Measurements from ENCODE around the gene DEDD.
A peak's percentile ranks its signal among the peaks of the same experiment; 100 is the strongest.

The DEDD gene

DNA sequence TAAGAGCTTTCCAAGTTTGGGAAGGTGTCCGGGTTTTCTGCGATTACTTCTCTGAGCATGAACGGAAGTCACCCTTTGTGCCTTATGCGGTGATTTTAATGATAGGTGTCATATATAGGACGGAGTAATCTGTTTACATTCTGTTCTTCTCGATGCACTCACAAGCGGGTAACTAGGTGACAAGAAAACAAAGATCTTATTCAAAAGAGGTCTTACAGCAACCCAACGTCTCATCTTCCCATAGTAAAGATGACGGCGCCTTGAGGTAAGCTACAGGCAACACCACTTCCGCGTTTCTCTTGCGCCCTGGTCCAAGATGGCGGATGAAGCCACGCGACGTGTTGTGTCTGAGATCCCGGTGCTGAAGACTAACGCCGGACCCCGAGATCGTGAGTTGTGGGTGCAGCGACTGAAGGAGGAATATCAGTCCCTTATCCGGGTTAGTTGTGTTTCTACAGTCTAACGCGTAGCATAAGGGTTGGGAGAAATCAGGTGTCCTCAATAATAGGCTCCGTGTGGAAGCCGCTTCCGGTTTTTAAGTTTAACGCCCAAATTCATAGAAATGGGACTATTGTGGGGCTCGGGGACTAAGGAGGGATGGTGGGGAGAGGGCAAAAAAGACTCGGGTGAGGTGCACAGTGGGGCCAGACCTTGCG lies 21.3 kb upstream of the DEDD start, which contains the start of gene UFC1:
UFC1 (plus strand) TSS at position 297 of the 656 bp plus-strand sequence; CDS start at position 317, 20 bp downstream.
- H3K4me3 ChIP-seq (ENCODE audit: low read length in 2 of 2) = peak within 1 kb of the TSS; percentile 91 to 100
- H3K36me3 ChIP-seq (ENCODE audit: control insufficient read depth in 2 of 2, insufficient read depth in 2 of 2, low read length in 2 of 2) = peaks cover 5 to 17% of the 10 kb centered on the region in 2 donors
- no peaks in the 10 kb centered on the region for H3K27me3 ChIP-seq (ENCODE audit: control insufficient read depth in 2 of 2, insufficient read depth in 2 of 2, low read length in 2 of 2)
- no peaks in the 10 kb centered on the region for H3K9me3 ChIP-seq (ENCODE audit: control insufficient read depth in 2 of 2, low read length in 2 of 2)
- H3K4me1 ChIP-seq (ENCODE audit: control insufficient read depth in 2 of 2, insufficient read depth in 2 of 2, low read length in 2 of 2) = peaks cover 2 to 5% of the 10 kb centered on the region in 2 donors
- H3K27ac ChIP-seq (ENCODE audit: low read depth in 2 of 2, low read length in 2 of 2) = peak within 1 kb of the TSS; percentile 94 to 97
- peak within 1 kb of the TSS; percentile 87 to 100 for H3K9ac ChIP-seq (ENCODE audit: low read depth in 1 of 2, low read length in 2 of 2)

DNA sequence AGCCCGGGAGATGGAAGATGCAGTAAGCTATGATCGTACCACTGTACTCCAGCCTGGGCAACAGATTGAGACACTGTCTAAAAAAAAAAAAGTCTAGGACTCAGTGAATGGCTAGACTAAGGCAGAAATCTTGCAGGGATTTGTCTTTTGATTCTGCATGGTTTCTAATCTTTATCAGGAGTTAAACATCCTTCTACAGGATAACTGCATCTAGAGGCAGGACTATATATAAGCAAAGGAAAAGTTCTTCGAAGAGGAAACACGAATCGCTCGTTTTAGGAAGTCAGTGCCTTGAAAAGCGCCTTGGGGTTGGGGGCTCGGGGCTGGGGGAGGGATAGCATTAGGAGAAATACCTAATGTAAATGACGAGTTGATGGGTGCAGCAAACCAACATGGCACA lies 20.7 kb upstream of the DEDD start:
- H3K9ac ChIP-seq (ENCODE audit: low read depth in 1 of 2, low read length in 2 of 2) = peak overlapping the region in 1 of 2 donors; percentile 87
- peak overlapping the region in 1 of 2 donors; percentile 97 for H3K27ac ChIP-seq (ENCODE audit: low read depth in 2 of 2, low read length in 2 of 2)

GRCh38 chr1:161145832-161146231 lies 13.4 kb upstream of the DEDD start:
- no peak overlapping the region for H3K4me3 ChIP-seq (ENCODE audit: low read length in 2 of 2)
- no peaks in the 10 kb centered on the region for H3K9me3 ChIP-seq (ENCODE audit: control insufficient read depth in 2 of 2, low read length in 2 of 2)
- H3K27me3 ChIP-seq (ENCODE audit: control insufficient read depth in 2 of 2, insufficient read depth in 2 of 2, low read length in 2 of 2) = no peaks in the 10 kb centered on the region
- no peak overlapping the region for H3K9ac ChIP-seq (ENCODE audit: low read depth in 1 of 2, low read length in 2 of 2)
- no peaks in the 10 kb centered on the region for H3K36me3 ChIP-seq (ENCODE audit: control insufficient read depth in 2 of 2, insufficient read depth in 2 of 2, low read length in 2 of 2)
- H3K4me1 ChIP-seq (ENCODE audit: control insufficient read depth in 2 of 2, insufficient read depth in 2 of 2, low read length in 2 of 2) = no peaks in the 10 kb centered on the region
- H3K27ac ChIP-seq (ENCODE audit: low read depth in 2 of 2, low read length in 2 of 2) = no peak overlapping the region

More for the DNA sequence above, 20.7 kb upstream of the DEDD start:
- H3K4me3 ChIP-seq (ENCODE audit: low read length in 2 of 2) = peak overlapping the region; percentile 91 to 100
- no peaks in the 10 kb centered on the region for H3K9me3 ChIP-seq (ENCODE audit: control insufficient read depth in 2 of 2, low read length in 2 of 2)
- H3K36me3 ChIP-seq (ENCODE audit: control insufficient read depth in 2 of 2, insufficient read depth in 2 of 2, low read length in 2 of 2) = peaks cover 5 to 13% of the 10 kb centered on the region in 2 donors
- no peaks in the 10 kb centered on the region for H3K27me3 ChIP-seq (ENCODE audit: control insufficient read depth in 2 of 2, insufficient read depth in 2 of 2, low read length in 2 of 2)
- H3K4me1 ChIP-seq (ENCODE audit: control insufficient read depth in 2 of 2, insufficient read depth in 2 of 2, low read length in 2 of 2) = peaks cover 0 to 3% of the 10 kb centered on the region in 2 donors

GRCh38 chr1:161140755-161141400 lies 8.4 kb upstream of the DEDD start:
- Histone ChIP-seq H3K36me3 (ENCODE audit: control insufficient read depth in 2 of 2, insufficient read depth in 2 of 2, low read length in 2 of 2) (no peaks in the 10 kb centered on the region), H3K27ac (ENCODE audit: low read depth in 2 of 2, low read length in 2 of 2) (no peak overlapping the region), H3K4me3 (ENCODE audit: low read length in 2 of 2) (no peak overlapping the region), H3K27me3 (ENCODE audit: control insufficient read depth in 2 of 2, insufficient read depth in 2 of 2, low read length in 2 of 2) (no peaks in the 10 kb centered on the region), H3K9me3 (ENCODE audit: control insufficient read depth in 2 of 2, low read length in 2 of 2) (no peaks in the 10 kb centered on the region), H3K9ac (ENCODE audit: low read depth in 1 of 2, low read length in 2 of 2) (no peak overlapping the region), H3K4me1 (ENCODE audit: control insufficient read depth in 2 of 2, insufficient read depth in 2 of 2, low read length in 2 of 2) (no peaks in the 10 kb centered on the region)

- Histone ChIP-seq H3K9me3 (ENCODE audit: control insufficient read depth in 2 of 2, low read length in 2 of 2) (no peaks in the 10 kb centered on the region), H3K4me1 (ENCODE audit: control insufficient read depth in 2 of 2, insufficient read depth in 2 of 2, low read length in 2 of 2) (no peaks in the 10 kb centered on the region), H3K27me3 (ENCODE audit: control insufficient read depth in 2 of 2, insufficient read depth in 2 of 2, low read length in 2 of 2) (no peaks in the 10 kb centered on the region), H3K36me3 (ENCODE audit: control insufficient read depth in 2 of 2, insufficient read depth in 2 of 2, low read length in 2 of 2) (no peaks in the 10 kb centered on the region), H3K9ac (ENCODE audit: low read depth in 1 of 2, low read length in 2 of 2) (no peak overlapping the region), H3K27ac (ENCODE audit: low read depth in 2 of 2, low read length in 2 of 2) (no peak overlapping the region), H3K4me3 (ENCODE audit: low read length in 2 of 2) (no peak overlapping the region)
These were observed 7.3 kb upstream of the DEDD start for GRCh38 chr1:161139766-161140165.

GRCh38 chr1:161138431-161138830 lies 6.0 kb upstream of the DEDD start:
- no peaks in the 10 kb centered on the region for H3K27me3 ChIP-seq (ENCODE audit: control insufficient read depth in 2 of 2, insufficient read depth in 2 of 2, low read length in 2 of 2)
- no peak overlapping the region for H3K27ac ChIP-seq (ENCODE audit: low read depth in 2 of 2, low read length in 2 of 2)
- H3K36me3 ChIP-seq (ENCODE audit: control insufficient read depth in 2 of 2, insufficient read depth in 2 of 2, low read length in 2 of 2) = no peaks in the 10 kb centered on the region
- no peak overlapping the region for H3K9ac ChIP-seq (ENCODE audit: low read depth in 1 of 2, low read length in 2 of 2)
- H3K9me3 ChIP-seq (ENCODE audit: control insufficient read depth in 2 of 2, low read length in 2 of 2) = no peaks in the 10 kb centered on the region
- H3K4me3 ChIP-seq (ENCODE audit: low read length in 2 of 2) = no peak overlapping the region
- H3K4me1 ChIP-seq (ENCODE audit: control insufficient read depth in 2 of 2, insufficient read depth in 2 of 2, low read length in 2 of 2) = peaks cover 3 to 4% of the 10 kb centered on the region in 2 donors

DNA sequence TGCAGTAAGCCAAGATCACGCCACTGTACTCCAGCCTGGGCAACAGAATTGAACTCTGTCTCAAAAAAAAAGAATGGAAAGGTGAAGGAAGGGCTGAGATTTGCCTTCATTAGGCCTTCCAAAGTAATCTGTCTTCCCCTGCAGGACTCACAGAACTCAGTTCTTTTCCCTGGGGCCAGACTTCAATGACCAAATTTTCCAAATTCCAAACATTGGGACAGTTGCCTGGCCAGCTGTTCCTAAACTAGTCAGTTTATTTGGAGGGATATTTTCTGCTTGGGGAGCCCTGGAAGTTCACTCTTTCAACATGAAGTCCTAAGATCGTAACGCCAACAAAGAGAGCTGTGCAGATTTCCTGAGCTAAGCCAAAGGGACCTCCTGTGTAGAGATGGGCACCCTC lies 5.4 kb upstream of the DEDD start:
- Histone ChIP-seq H3K36me3 (ENCODE audit: control insufficient read depth in 2 of 2, insufficient read depth in 2 of 2, low read length in 2 of 2) (no peaks in the 10 kb centered on the region), H3K4me1 (ENCODE audit: control insufficient read depth in 2 of 2, insufficient read depth in 2 of 2, low read length in 2 of 2) (peaks cover 3 to 4% of the 10 kb centered on the region in 2 donors), H3K9ac (ENCODE audit: low read depth in 1 of 2, low read length in 2 of 2) (no peak overlapping the region), H3K27ac (ENCODE audit: low read depth in 2 of 2, low read length in 2 of 2) (no peak overlapping the region), H3K27me3 (ENCODE audit: control insufficient read depth in 2 of 2, insufficient read depth in 2 of 2, low read length in 2 of 2) (no peaks in the 10 kb centered on the region), H3K4me3 (ENCODE audit: low read length in 2 of 2) (no peak overlapping the region), H3K9me3 (ENCODE audit: control insufficient read depth in 2 of 2, low read length in 2 of 2) (no peaks in the 10 kb centered on the region)

DNA sequence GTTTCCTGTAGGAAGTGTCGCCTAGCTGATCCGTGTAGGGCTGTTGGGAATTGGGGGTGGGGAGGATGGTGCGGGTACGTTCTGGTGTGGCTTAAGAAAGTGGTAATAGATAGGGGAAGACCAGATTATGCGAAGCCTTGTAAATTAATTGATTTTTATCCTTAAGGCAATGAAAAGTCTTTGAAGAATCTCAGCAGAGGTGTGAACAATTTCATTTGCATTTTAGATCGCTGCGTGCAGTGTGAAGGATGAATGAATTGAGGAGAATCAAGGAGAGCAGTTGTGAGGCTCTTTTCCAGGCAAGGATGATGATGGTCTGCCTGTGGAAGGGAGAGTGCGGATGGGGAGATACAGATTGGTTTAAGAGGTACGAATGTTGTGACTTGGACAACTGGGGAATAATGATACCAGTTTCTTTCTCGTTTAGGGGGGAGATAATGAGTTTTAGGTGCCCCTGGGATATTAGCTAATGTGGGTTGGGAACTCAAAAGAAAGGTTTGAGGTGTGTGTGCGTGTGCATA lies 813 bp upstream of the DEDD start:
- Histone ChIP-seq H3K4me3 (ENCODE audit: low read length in 2 of 2) (peak overlapping the region; percentile 85 to 92), H3K9me3 (ENCODE audit: control insufficient read depth in 2 of 2, low read length in 2 of 2) (no peaks in the 10 kb centered on the region), H3K27me3 (ENCODE audit: control insufficient read depth in 2 of 2, insufficient read depth in 2 of 2, low read length in 2 of 2) (no peaks in the 10 kb centered on the region), H3K36me3 (ENCODE audit: control insufficient read depth in 2 of 2, insufficient read depth in 2 of 2, low read length in 2 of 2) (peaks cover 9 to 12% of the 10 kb centered on the region in 2 donors), H3K27ac (ENCODE audit: low read depth in 2 of 2, low read length in 2 of 2) (peak overlapping the region; percentile 93 to 96), H3K4me1 (ENCODE audit: control insufficient read depth in 2 of 2, insufficient read depth in 2 of 2, low read length in 2 of 2) (peaks cover 10 to 11% of the 10 kb centered on the region in 2 donors), H3K9ac (ENCODE audit: low read depth in 1 of 2, low read length in 2 of 2) (peak overlapping the region; percentile 82 to 87)

- H3K9ac ChIP-seq (ENCODE audit: low read depth in 1 of 2, low read length in 2 of 2) = peak overlapping the region; percentile 82
- H3K4me1 ChIP-seq (ENCODE audit: control insufficient read depth in 2 of 2, insufficient read depth in 2 of 2, low read length in 2 of 2) = peaks cover 11 to 15% of the 10 kb centered on the region in 2 donors
- H3K27ac ChIP-seq (ENCODE audit: low read depth in 2 of 2, low read length in 2 of 2) = peak overlapping the region; percentile 93 to 96
- peak overlapping the region; percentile 92 to 93 for H3K4me3 ChIP-seq (ENCODE audit: low read length in 2 of 2)
- no peaks in the 10 kb centered on the region for H3K27me3 ChIP-seq (ENCODE audit: control insufficient read depth in 2 of 2, insufficient read depth in 2 of 2, low read length in 2 of 2)
- H3K9me3 ChIP-seq (ENCODE audit: control insufficient read depth in 2 of 2, low read length in 2 of 2) = no peaks in the 10 kb centered on the region
- H3K36me3 ChIP-seq (ENCODE audit: control insufficient read depth in 2 of 2, insufficient read depth in 2 of 2, low read length in 2 of 2) = peaks cover 17 to 22% of the 10 kb centered on the region in 2 donors
These were observed 701 bp downstream of the DEDD start for GRCh38 chr1:161131523-161132409.

Measured in mucosa of rectum (tissue), 2 donors.